ENCODE results near the gene MAOA.

The MAOA gene

DNA sequence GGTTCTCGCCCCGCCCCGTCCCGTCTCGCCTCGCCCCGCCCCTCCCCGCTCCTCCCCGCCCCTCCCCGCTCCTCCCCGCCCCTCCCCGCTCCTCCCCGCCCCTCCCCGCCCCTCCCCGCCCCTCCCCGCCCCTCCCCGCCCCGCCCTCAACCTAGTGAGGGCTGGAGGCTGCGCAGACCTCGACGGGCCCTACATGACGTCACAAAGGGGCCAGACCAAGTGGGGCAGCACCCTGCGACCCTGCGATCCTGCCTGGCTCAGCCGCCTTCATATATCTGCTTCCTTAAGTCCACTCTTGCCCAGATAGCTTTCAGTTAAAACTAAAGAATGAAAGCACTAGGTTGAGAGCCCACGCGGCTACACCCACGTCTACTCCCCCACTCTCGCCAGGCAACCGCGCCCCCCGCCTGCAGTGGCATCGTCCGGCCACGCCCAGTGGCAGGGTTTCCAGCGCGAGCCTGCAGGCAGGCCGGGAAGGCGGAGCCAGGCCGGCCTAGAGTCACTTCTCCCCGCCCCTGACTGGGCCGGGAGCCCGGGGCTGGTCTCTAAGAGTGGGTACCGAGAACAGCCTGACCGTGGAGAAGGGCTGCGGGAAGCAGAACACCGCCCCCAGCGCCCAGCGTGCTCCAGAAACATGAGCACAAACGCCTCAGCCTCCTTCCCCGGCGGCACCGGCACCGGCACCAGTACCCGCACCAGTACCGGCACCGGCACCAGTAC is 1.5 kb upstream of the MAOA start:
- H3K4me3 ChIP-seq (ENCODE audit: low read depth, low read length): peak overlapping the region; percentile 64
- H3K9me3 ChIP-seq (ENCODE audit: severe bottlenecking): no peaks in the 10 kb centered on the region
- no peaks in the 10 kb centered on the region for H3K36me3 ChIP-seq
- peak overlapping the region; percentile 98 for H3K27ac ChIP-seq
- TF ChIP-seq, protein P1, sequence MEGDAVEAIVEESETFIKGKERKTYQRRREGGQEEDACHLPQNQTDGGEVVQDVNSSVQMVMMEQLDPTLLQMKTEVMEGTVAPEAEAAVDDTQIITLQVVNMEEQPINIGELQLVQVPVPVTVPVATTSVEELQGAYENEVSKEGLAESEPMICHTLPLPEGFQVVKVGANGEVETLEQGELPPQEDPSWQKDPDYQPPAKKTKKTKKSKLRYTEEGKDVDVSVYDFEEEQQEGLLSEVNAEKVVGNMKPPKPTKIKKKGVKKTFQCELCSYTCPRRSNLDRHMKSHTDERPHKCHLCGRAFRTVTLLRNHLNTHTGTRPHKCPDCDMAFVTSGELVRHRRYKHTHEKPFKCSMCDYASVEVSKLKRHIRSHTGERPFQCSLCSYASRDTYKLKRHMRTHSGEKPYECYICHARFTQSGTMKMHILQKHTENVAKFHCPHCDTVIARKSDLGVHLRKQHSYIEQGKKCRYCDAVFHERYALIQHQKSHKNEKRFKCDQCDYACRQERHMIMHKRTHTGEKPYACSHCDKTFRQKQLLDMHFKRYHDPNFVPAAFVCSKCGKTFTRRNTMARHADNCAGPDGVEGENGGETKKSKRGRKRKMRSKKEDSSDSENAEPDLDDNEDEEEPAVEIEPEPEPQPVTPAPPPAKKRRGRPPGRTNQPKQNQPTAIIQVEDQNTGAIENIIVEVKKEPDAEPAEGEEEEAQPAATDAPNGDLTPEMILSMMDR (IDR thresholded peaks at IDR 0.05; ENCODE audit: low read depth, low read length): peak; percentile 25
- DNase-seq: peak; percentile 88
- peaks cover 3% of the 10 kb centered on the region for H3K27me3 ChIP-seq (ENCODE audit: insufficient read depth, low read depth, severe bottlenecking)

GRCh38 chrX:43655151-43656004 is 721 bp upstream of the MAOA start:
- Histone ChIP-seq H3K9me3 (ENCODE audit: severe bottlenecking) (no peaks in the 10 kb centered on the region), H3K4me3 (ENCODE audit: low read depth, low read length) (peak overlapping the region; percentile 64), H3K36me3 (no peaks in the 10 kb centered on the region), H3K27ac (peak overlapping the region; percentile 98; the same call in 1 of the 2 replicates), H3K27me3 (ENCODE audit: insufficient read depth, low read depth, severe bottlenecking) (peaks cover 3% of the 10 kb centered on the region)
- DNase-seq: peak; percentile 17
- TF ChIP-seq, protein P1 (IDR thresholded peaks at IDR 0.05; ENCODE audit: low read depth, low read length): no peak

DNA sequence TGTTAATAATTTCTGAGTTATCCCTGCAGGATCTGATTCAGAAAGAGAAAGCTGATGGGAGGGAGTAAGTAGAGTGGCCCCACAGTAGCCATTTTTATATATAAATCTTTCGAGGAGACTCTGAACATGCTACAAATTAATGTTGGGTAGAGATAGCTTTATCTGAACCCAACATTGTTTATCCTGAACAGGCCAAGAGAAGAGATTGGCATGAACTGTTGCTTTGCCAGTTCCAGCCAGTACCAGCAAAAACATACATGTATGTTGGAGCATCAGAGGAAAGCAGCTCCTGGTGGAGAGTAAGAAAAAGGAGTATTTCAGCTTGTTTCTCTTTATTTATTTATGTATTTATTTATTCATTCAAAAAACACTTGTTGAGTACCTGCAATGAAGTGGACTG is 1.6 kb downstream of the MAOA start:
- Histone ChIP-seq H3K4me3 (ENCODE audit: low read depth, low read length) (no peak overlapping the region), H3K36me3 (no peaks in the 10 kb centered on the region), H3K27me3 (ENCODE audit: insufficient read depth, low read depth, severe bottlenecking) (peaks cover 3% of the 10 kb centered on the region), H3K27ac (no peak overlapping the region), H3K9me3 (ENCODE audit: severe bottlenecking) (no peaks in the 10 kb centered on the region)
- TF ChIP-seq, protein P1 (IDR thresholded peaks at IDR 0.05; ENCODE audit: low read depth, low read length): no peak
- DNase-seq: no peak

GRCh38 chrX:43661521-43662240 is 5.6 kb downstream of the MAOA start:
- H3K27ac ChIP-seq: no peak overlapping the region
- no peaks in the 10 kb centered on the region for H3K27me3 ChIP-seq (ENCODE audit: insufficient read depth, low read depth, severe bottlenecking)
- H3K4me3 ChIP-seq (ENCODE audit: low read depth, low read length): no peak overlapping the region
- TF ChIP-seq, protein P1 (IDR thresholded peaks at IDR 0.05; ENCODE audit: low read depth, low read length): no peak
- no peak for DNase-seq
- no peaks in the 10 kb centered on the region for H3K36me3 ChIP-seq
- no peaks in the 10 kb centered on the region for H3K9me3 ChIP-seq (ENCODE audit: severe bottlenecking)

DNA sequence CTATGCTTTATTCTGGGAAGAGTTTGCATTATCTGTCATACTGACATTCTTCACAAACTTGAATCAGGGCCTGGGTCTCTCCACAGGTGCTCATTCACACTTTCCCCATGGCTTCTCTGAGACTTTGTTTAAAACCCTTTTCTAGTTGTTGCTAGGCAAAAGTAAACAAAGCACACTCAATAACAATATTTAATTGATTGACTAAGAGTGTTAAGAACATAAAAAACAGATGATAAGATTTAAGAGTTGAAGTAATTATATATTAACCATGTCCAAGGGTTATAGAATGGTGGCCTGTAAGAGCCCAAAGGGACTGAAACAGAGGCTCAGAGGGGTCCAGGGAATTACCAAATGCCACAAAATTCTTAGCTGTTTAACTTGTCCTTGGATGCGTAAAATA is 7.1 kb downstream of the MAOA start:
- DNase-seq: no peak
- H3K27me3 ChIP-seq (ENCODE audit: insufficient read depth, low read depth, severe bottlenecking): no peaks in the 10 kb centered on the region

More for the DNA sequence above, 7.1 kb downstream of the MAOA start:
- TF ChIP-seq, protein P1 (IDR thresholded peaks at IDR 0.05; ENCODE audit: low read depth, low read length): no peak
- H3K27ac ChIP-seq: no peak overlapping the region
- no peak overlapping the region for H3K4me3 ChIP-seq (ENCODE audit: low read depth, low read length)
- no peaks in the 10 kb centered on the region for H3K36me3 ChIP-seq
- no peaks in the 10 kb centered on the region for H3K9me3 ChIP-seq (ENCODE audit: severe bottlenecking)
